Measurements from ENCODE around the gene SLC49A3. TPM values are rescaled to one million over a fixed set of nuclear protein-coding genes. Genes with fewer than 3 reads are reported as not detected.

Gene SLC49A3
- total and polyA plus RNA-seq, 10 of the 15 experiments (the other 5 are each of a cell fraction or from before 2014, with no cell fraction given), result 0.09 to 0.85 (median 0.18) TPM; not detected in 4

DNA sequence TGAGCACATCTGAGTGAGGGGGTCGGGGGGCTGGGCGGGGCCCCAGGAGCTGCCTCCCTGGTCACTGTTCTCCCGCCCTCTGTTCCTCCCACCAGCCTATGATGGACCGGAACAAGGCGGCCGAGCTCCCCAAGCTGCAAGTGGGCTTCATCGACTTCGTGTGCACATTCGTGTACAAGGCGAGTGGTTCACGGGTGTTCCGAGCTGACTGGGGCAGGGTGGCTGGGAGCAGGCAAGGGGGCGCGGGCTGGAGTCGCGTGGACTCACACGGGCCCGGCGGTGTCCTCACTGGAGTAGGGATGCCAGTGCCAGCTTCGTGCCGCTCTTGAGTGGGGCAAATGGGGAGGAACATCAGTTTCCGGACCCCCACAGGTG lies 22.5 kb downstream of the SLC49A3 start:
- Histone ChIP-seq H3K27ac (ENCODE audit: control insufficient read depth, insufficient read depth) (no peak overlapping the region), H3K36me3 (ENCODE audit: control insufficient read depth in 2 of 2, insufficient read depth in 2 of 2, low read length in 1 of 2) (peaks cover 0 to 1% of the 10 kb centered on the region in 2 experiments; a peak in 1 of 4 replicates), H3K4me2 (ENCODE audit: control insufficient read depth, insufficient read depth) (no peak overlapping the region), H3K9me3 (replicated peaks; ENCODE audit: control insufficient read depth, insufficient read depth, low read length) (no peaks in the 10 kb centered on the region; the same call in 2 of the 3 replicates), H3K79me2 (ENCODE audit: control insufficient read depth, insufficient read depth, low read length) (peaks cover 3% of the 10 kb centered on the region), H3K9ac (ENCODE audit: control insufficient read depth, insufficient read depth, low read length) (no peak overlapping the region), H3K27me3 (replicated peaks in 1 of 2; ENCODE audit: control insufficient read depth in 2 of 2, insufficient read depth in 2 of 2, low read length in 1 of 2) (no peaks in the 10 kb centered on the region), H4K20me1 (ENCODE audit: control insufficient read depth, insufficient read depth) (no peaks in the 10 kb centered on the region), H2AFZ (ENCODE audit: control insufficient read depth, low read depth, low read length) (no peak overlapping the region), H3K4me1 (ENCODE audit: control insufficient read depth, insufficient read depth, low read length) (no peaks in the 10 kb centered on the region), H3K4me3 (no peak overlapping the region)
- CTCF ChIA-PET, result interaction anchor here (0.5 to 0.7 kb wide), 2 partner anchors 24 to 1143 kb away, joined by 3 to 4 read pairs; no protein-coding TSS in a partner anchor
- no peak for TF ChIP-seq SREBF1 (IDR thresholded peaks at IDR 0.05; ENCODE audit: low read length)
- TF ChIP-seq NFIC (IDR thresholded peaks at IDR 0.05; ENCODE audit: low read depth, low read length), result no peak
- TF ChIP-seq, protein P1, sequence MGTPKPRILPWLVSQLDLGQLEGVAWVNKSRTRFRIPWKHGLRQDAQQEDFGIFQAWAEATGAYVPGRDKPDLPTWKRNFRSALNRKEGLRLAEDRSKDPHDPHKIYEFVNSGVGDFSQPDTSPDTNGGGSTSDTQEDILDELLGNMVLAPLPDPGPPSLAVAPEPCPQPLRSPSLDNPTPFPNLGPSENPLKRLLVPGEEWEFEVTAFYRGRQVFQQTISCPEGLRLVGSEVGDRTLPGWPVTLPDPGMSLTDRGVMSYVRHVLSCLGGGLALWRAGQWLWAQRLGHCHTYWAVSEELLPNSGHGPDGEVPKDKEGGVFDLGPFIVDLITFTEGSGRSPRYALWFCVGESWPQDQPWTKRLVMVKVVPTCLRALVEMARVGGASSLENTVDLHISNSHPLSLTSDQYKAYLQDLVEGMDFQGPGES (IDR thresholded peaks at IDR 0.05), result no peak
- TF ChIP-seq ATF7 (IDR thresholded peaks at IDR 0.05; ENCODE audit: low read depth), result no peak
- no peak for TF ChIP-seq IKZF2 (IDR thresholded peaks at IDR 0.05)
- no peak for TF ChIP-seq SPI1 (IDR thresholded peaks at IDR 0.05; ENCODE audit: borderline replicate concordance, insufficient read depth, low read depth, low read length)
- TF ChIP-seq, protein P2, sequence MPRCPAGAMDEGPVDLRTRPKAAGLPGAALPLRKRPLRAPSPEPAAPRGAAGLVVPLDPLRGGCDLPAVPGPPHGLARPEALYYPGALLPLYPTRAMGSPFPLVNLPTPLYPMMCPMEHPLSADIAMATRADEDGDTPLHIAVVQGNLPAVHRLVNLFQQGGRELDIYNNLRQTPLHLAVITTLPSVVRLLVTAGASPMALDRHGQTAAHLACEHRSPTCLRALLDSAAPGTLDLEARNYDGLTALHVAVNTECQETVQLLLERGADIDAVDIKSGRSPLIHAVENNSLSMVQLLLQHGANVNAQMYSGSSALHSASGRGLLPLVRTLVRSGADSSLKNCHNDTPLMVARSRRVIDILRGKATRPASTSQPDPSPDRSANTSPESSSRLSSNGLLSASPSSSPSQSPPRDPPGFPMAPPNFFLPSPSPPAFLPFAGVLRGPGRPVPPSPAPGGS (IDR thresholded peaks at IDR 0.05; ENCODE audit: borderline replicate concordance, insufficient read depth, low read depth, low read length, poor library complexity, severe bottlenecking), result no peak
- no peak for TF ChIP-seq MXI1 (IDR thresholded peaks at IDR 0.05; ENCODE audit: low read depth, low read length)
- no peak for TF ChIP-seq KLF5 (IDR thresholded peaks at IDR 0.05; ENCODE audit: partially characterized antibody)
- POLR2A ChIA-PET, result interaction anchor here (0.6 kb wide), 1 partner anchor 50 kb away, joined by 6 read pairs; no protein-coding TSS in a partner anchor
- RAD21 ChIA-PET (ENCODE audit: unreplicated experiment), result no interaction called here
- 89% methylated on average over 21 of the region's 22 CpGs for WGBS (ENCODE audit: insufficient coverage, insufficient replicate concordance, low lambda C conversion rate, missing lambda C conversion rate)
- FAIRE-seq, result no peak
- ATAC-seq, result no peak
- in situ Hi-C loops (cut with MboI), result no loop called here
- SMC1A ChIA-PET (ENCODE audit: uncharacterized antibody, unreplicated experiment), result no interaction called here
- BruUV-seq (replicated peaks), result no TSS peak
- intact Hi-C loops (cut with micrococcal nuclease; ENCODE audit: unreplicated experiment), result no loop called here
- DNase-seq (ENCODE audit: low read depth, low spot score), result no peak

All from GM12878 (cell line).